Measurements from ENCODE around the gene FEM1A. TPM values are rescaled to one million over a fixed set of nuclear protein-coding genes. Genes with fewer than 3 reads are reported as not detected.
"Not testable (repeated sequence)": the region's sequence is repeated elsewhere in the genome, so short reads cannot be mapped to it uniquely, and the experiment has no call there.

Gene FEM1A
- total and polyA plus RNA-seq, 5 donors from 2014 or later = 2.2 to 11.9 (median 2.9) TPM

DNA sequence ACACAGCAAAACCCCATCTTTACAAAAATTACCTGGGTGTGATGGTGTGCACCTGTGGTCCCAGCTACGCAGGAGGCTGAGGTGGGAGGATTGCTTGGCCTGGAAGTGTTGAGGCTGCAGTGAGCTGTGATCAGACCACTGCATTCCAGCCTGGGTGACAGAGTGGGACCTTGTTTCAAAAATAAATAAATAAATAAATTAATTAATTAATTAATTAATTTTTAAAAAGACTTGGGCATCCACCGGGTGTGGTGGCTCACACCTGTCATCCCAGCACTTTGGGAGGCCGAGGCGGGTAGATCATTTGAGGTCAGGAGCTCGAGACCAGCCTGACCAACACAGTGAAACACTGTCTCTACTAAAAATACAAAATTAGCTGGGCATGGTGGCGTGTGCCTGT lies 13.6 kb downstream of the FEM1A start:
- not testable (repeated sequence) for H3K4me1 ChIP-seq (ENCODE audit: control insufficient read depth, insufficient read depth, low read length, poor library complexity, severe bottlenecking); ATAC-seq (ENCODE audit: low read depth in 2 of 2); H3K9me3 Mint-ChIP-seq

DNA sequence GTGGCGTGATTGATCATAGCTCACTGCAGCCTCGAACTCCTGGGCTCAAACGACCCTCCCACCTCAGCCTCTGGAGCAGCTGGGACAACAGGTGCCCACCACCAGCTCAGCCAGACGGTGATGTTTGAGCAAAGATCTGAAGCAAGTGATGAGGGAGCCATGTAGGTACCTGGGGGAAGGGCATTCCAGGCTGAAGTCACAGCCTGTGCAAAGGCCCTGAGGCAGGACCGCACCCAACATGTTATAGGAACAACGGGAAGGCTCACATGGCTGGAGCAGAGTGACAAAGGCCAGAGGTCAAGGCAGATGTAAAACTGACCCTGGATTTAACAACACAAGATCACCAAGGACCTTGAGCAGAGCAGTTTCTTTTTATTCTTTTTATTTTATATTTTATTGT lies 14.8 kb downstream of the FEM1A start:
- no peaks in the 10 kb centered on the region for H3K9me3 ChIP-seq (ENCODE audit: control insufficient read depth in 2 of 2, low read length in 2 of 2)
- no peaks in the 10 kb centered on the region for H3K27me3 Mint-ChIP-seq
- peaks cover 0 to 10% (median 0%) of the 10 kb centered on the region in 4 donors for H3K4me1 Mint-ChIP-seq
- no peak overlapping the region for H3K27ac ChIP-seq (ENCODE audit: insufficient read depth, low read length, poor library complexity, severe bottlenecking)
- peak overlapping the region in 2 of 3 donors; percentile 28 to 55 for H3K27ac Mint-ChIP-seq
- H3K27me3 ChIP-seq (ENCODE audit: control insufficient read depth, insufficient read depth, low read length) = no peaks in the 10 kb centered on the region
- H3K4me3 ChIP-seq (ENCODE audit: low read depth, low read length) = no peak overlapping the region
- peaks cover 5% of the 10 kb centered on the region for H3K4me1 ChIP-seq (ENCODE audit: control insufficient read depth, insufficient read depth, low read length, poor library complexity, severe bottlenecking)
- no peak overlapping the region for H3K4me3 Mint-ChIP-seq
- DNase-seq (no peak), ATAC-seq (ENCODE audit: low read depth in 2 of 2) (no peak)
- H3K36me3 ChIP-seq (ENCODE audit: control insufficient read depth, insufficient read depth, low read length) = no peaks in the 10 kb centered on the region
- no peaks in the 10 kb centered on the region for H3K36me3 Mint-ChIP-seq
- no peaks in the 10 kb centered on the region for H3K9me3 Mint-ChIP-seq

More for the DNA sequence above, 13.6 kb downstream of the FEM1A start:
- H3K27ac Mint-ChIP-seq; H3K27me3 Mint-ChIP-seq; H3K36me3 Mint-ChIP-seq; H3K36me3 ChIP-seq (ENCODE audit: control insufficient read depth, insufficient read depth, low read length); H3K4me3 ChIP-seq (ENCODE audit: low read depth, low read length); H3K27ac ChIP-seq (ENCODE audit: insufficient read depth, low read length, poor library complexity, severe bottlenecking); DNase-seq; H3K4me3 Mint-ChIP-seq; H3K4me1 Mint-ChIP-seq; H3K9me3 ChIP-seq (ENCODE audit: control insufficient read depth in 2 of 2, low read length in 2 of 2); H3K27me3 ChIP-seq (ENCODE audit: control insufficient read depth, insufficient read depth, low read length): not testable (repeated sequence)

DNA sequence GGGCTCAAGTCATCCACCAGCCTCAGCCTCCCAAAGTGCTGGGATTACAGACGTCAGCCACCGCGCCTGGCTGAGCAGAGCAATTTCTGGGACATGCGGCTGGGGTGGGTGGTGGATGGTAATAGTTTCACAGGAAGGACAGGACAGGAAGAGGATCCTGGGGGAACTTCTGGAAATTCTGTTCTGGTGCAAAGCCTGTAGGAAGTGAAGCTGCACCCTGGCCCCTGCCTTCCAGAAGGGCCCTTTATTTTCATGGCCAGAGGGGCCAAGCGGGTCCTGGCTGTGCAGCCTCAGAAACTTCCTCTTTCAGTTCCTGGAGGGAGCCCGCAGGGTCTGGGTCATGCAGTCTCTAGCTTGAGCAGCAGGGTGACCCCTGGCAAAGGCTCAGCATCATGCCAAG lies 15.7 kb downstream of the FEM1A start:
- Histone ChIP-seq H3K4me1 (ENCODE audit: control insufficient read depth, insufficient read depth, low read length, poor library complexity, severe bottlenecking) (peaks cover 5% of the 10 kb centered on the region), H3K9me3 (ENCODE audit: control insufficient read depth in 2 of 2, low read length in 2 of 2) (no peaks in the 10 kb centered on the region), H3K4me3 (ENCODE audit: low read depth, low read length) (no peak overlapping the region), H3K27ac (ENCODE audit: insufficient read depth, low read length, poor library complexity, severe bottlenecking) (no peak overlapping the region), H3K36me3 (ENCODE audit: control insufficient read depth, insufficient read depth, low read length) (no peaks in the 10 kb centered on the region), H3K27me3 (ENCODE audit: control insufficient read depth, insufficient read depth, low read length) (no peaks in the 10 kb centered on the region)
- DNase-seq = no peak
- no peaks in the 10 kb centered on the region for H3K36me3 Mint-ChIP-seq
- H3K4me3 Mint-ChIP-seq = no peak overlapping the region
- no peaks in the 10 kb centered on the region for H3K27me3 Mint-ChIP-seq
- no peak for ATAC-seq (ENCODE audit: low read depth in 2 of 2)
- peaks cover 0 to 14% (median 1%) of the 10 kb centered on the region in 4 donors for H3K4me1 Mint-ChIP-seq
- no peaks in the 10 kb centered on the region for H3K9me3 Mint-ChIP-seq
- no peak overlapping the region for H3K27ac Mint-ChIP-seq

DNA sequence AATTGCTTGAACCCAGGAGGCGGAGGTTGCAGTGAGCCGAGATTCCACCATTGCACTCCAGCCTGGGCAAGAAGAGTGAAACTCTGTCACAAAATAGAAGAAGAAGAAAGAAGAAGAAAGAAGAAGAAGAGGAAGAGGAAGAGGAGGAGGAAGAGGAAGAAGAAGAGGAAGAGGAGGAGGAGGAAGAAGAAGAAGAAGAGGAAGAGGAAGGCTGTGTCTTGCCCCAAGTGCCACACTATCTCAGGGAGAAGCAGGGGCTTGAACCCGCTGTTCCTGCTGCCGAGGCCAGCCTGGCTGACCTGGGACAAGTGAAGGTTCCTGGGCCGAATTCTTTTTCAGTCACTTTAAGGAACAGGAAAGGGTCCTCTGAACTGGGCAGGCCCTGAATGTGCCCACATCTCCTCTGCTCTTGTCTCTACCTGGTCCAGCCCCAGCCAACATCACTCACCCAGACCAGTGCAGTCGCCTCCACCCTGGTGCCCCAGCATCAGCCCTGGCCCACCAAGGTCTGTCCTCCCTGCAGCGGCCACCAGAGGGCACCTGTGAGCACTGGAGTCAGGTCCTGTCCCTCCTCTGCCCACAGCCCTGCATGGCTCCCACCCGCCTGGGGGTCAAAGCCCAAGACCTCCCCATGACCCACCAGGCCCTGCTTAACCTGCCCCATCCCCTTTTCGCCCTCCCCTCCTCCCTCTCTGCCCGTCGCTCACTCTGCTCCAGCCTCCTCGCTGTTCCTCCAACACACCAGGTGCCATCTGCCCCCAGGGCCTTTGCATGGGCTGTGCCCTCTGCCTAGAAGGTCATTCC lies 20.0 kb downstream of the FEM1A start:
- H3K4me1 ChIP-seq (ENCODE audit: control insufficient read depth, insufficient read depth, low read length, poor library complexity, severe bottlenecking) = peaks cover 7% of the 10 kb centered on the region
- Mint-ChIP-seq H3K4me3 (no peak overlapping the region), H3K4me1 (peaks cover 0 to 27% (median 7%) of the 10 kb centered on the region in 4 donors), H3K36me3 (no peaks in the 10 kb centered on the region), H3K27ac (peak overlapping the region in 1 of 3 donors; percentile 75), H3K9me3 (no peaks in the 10 kb centered on the region), H3K27me3 (peaks cover 5% of the 10 kb centered on the region)
- peak; percentile 65 for ATAC-seq (ENCODE audit: low read depth in 2 of 2)
- no peaks in the 10 kb centered on the region for H3K36me3 ChIP-seq (ENCODE audit: control insufficient read depth, insufficient read depth, low read length)
- no peaks in the 10 kb centered on the region for H3K9me3 ChIP-seq (ENCODE audit: control insufficient read depth in 2 of 2, low read length in 2 of 2)
- no peaks in the 10 kb centered on the region for H3K27me3 ChIP-seq (ENCODE audit: control insufficient read depth, insufficient read depth, low read length)
- peak; percentile 75 to 80 (median 77) for DNase-seq
- no peak overlapping the region for H3K27ac ChIP-seq (ENCODE audit: insufficient read depth, low read length, poor library complexity, severe bottlenecking)
- no peak overlapping the region for H3K4me3 ChIP-seq (ENCODE audit: low read depth, low read length)

DNA sequence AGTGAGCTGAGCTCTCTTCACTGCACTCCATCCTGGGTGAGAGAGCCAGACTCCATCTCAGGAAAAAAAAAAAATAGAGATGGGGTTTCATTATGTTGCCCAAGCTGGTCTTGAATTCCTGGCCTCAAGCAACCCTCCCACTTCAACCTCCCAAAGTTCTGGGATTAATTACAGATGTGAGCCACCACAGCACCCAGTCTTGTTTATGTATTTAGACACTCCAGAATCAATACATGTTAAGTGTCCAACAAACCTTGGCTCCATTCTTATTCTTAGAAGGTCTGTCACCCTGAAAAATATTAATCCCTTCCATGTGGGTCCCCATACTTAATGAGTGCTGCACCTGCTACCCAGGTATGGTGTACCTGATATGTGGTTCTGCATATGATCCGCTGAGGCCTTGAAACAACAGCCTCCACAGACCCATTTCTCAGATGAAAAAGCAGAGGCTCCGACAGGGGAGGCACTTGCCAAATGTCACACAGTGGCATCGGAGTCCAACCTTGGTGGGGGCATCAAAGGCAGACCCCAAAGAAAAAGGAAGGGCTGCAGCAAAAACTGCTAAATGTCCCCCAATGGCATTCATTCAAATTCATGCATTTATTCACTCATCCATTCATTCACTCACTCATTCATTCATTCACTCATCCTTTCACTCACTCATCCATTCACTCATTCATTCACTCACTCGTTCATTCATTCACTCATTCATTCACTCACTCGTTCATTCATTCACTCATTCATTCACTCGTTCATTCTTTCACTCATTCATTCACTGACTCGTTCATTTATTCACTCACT lies 23.3 kb downstream of the FEM1A start:
- Mint-ChIP-seq H3K36me3 (peaks cover 11% of the 10 kb centered on the region), H3K4me1 (peaks cover 0 to 29% (median 7%) of the 10 kb centered on the region in 4 donors), H3K27ac (peak overlapping the region; percentile 38 to 90 (median 73)), H3K9me3 (no peaks in the 10 kb centered on the region), H3K27me3 (peaks cover 5% of the 10 kb centered on the region), H3K4me3 (peak overlapping the region in 2 of 4 donors; percentile 55 to 85)
- DNase-seq (no peak), ATAC-seq (ENCODE audit: low read depth in 2 of 2) (no peak)
- Histone ChIP-seq H3K27me3 (ENCODE audit: control insufficient read depth, insufficient read depth, low read length) (no peaks in the 10 kb centered on the region), H3K9me3 (ENCODE audit: control insufficient read depth in 2 of 2, low read length in 2 of 2) (no peaks in the 10 kb centered on the region), H3K36me3 (ENCODE audit: control insufficient read depth, insufficient read depth, low read length) (peaks cover 12% of the 10 kb centered on the region), H3K4me3 (ENCODE audit: low read depth, low read length) (peak overlapping the region; percentile 49), H3K27ac (ENCODE audit: insufficient read depth, low read length, poor library complexity, severe bottlenecking) (no peak overlapping the region), H3K4me1 (ENCODE audit: control insufficient read depth, insufficient read depth, low read length, poor library complexity, severe bottlenecking) (peaks cover 7% of the 10 kb centered on the region)

DNA sequence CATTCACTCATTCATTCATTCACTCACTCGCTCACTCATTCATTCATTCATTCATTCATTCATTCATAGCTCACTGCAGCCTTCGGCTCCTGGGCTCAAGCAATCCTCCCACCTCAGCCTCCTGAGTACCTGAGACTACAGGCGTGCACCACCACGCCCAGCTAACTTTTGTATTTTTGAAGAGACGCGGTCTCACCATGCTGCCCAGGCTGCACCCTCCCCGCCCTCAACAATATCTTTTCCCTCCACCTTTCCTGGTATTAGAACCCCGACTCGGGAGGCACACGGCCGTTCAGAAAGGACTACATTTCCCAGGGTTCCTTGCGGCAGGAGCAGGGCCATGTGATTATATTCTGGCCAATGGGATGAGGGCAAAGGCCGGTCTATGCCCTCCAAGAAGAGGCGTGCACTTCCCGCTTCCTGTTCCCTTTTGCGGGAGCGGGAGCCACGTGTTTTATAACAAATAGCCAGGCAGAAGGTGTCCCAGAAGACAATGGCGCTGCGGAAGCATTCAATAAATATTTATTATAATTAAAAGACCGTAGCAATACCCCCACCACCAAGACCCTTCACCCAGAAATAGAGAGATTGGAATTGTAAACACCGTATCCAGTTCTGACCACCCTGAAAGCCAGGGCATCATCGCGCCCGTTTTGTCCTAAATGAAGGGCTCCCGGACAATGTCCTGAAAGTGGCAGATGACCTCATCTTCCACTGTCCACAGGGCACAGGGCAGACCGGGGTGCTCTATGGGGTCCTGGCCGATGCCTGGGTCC lies 24.1 kb downstream of the FEM1A start:
- peak overlapping the region; percentile 63 for H3K27ac ChIP-seq (ENCODE audit: insufficient read depth, low read length, poor library complexity, severe bottlenecking)
- Mint-ChIP-seq H3K27ac (peak overlapping the region; percentile 38 to 90 (median 73)), H3K9me3 (no peaks in the 10 kb centered on the region), H3K36me3 (peaks cover 11% of the 10 kb centered on the region), H3K4me1 (peaks cover 0 to 29% (median 7%) of the 10 kb centered on the region in 4 donors), H3K27me3 (peaks cover 5% of the 10 kb centered on the region), H3K4me3 (peak overlapping the region; percentile 10 to 85 (median 69))
- H3K4me1 ChIP-seq (ENCODE audit: control insufficient read depth, insufficient read depth, low read length, poor library complexity, severe bottlenecking) = peaks cover 7% of the 10 kb centered on the region
- ATAC-seq (ENCODE audit: low read depth in 2 of 2) (peak; percentile 82 to 89), DNase-seq (peak; percentile 68 to 84 (median 73))
- no peaks in the 10 kb centered on the region for H3K9me3 ChIP-seq (ENCODE audit: control insufficient read depth in 2 of 2, low read length in 2 of 2)
- no peaks in the 10 kb centered on the region for H3K27me3 ChIP-seq (ENCODE audit: control insufficient read depth, insufficient read depth, low read length)
- peak overlapping the region; percentile 49 for H3K4me3 ChIP-seq (ENCODE audit: low read depth, low read length)
- peaks cover 12% of the 10 kb centered on the region for H3K36me3 ChIP-seq (ENCODE audit: control insufficient read depth, insufficient read depth, low read length)

DNA sequence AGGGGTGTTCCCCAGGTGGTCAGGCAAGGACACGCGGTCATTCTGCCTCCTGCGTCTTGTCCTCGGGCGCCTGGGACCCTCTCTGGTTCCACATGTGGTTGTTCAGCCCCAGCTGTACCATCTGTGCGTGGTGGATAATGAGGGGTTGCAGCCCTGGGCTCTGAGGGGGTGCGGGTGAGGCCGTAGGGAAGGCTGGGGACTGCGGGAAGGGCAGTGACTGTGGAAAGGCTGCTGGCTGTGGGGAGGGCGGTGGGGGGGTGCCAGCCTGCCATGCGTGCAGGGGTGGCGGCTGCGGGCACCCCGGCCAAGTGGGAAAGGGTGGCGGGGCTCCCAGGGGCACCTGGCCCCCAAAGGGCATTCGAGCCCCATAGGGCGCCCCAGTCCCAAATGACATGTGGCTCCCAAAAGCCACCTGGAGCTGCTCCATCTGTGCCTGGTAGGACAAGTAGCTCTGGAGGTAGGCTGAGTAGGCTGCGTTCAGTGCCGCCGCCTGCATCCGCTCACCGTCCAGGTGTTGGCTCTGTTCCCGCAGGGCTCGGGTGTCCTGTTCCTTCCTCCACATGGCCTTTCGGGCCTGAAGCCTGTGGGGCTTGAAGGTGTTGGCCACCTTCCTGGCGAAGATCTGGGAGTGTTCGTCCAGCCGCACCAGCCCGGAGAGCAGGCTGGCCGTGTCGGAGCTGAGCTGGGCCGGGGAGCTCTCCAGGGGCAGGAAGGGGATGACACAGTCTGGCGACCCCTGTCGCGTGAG lies 24.8 kb downstream of the FEM1A start:
- Mint-ChIP-seq H3K4me1 (peaks cover 0 to 26% (median 8%) of the 10 kb centered on the region in 4 donors), H3K36me3 (peaks cover 13% of the 10 kb centered on the region), H3K9me3 (no peaks in the 10 kb centered on the region), H3K27ac (no peak overlapping the region), H3K4me3 (no peak overlapping the region), H3K27me3 (peaks cover 5% of the 10 kb centered on the region)
- ATAC-seq (ENCODE audit: low read depth in 2 of 2) = no peak
- Histone ChIP-seq H3K36me3 (ENCODE audit: control insufficient read depth, insufficient read depth, low read length) (peaks cover 12% of the 10 kb centered on the region), H3K27me3 (ENCODE audit: control insufficient read depth, insufficient read depth, low read length) (no peaks in the 10 kb centered on the region), H3K9me3 (ENCODE audit: control insufficient read depth in 2 of 2, low read length in 2 of 2) (no peaks in the 10 kb centered on the region), H3K27ac (ENCODE audit: insufficient read depth, low read length, poor library complexity, severe bottlenecking) (peak overlapping the region; percentile 63), H3K4me3 (ENCODE audit: low read depth, low read length) (no peak overlapping the region), H3K4me1 (ENCODE audit: control insufficient read depth, insufficient read depth, low read length, poor library complexity, severe bottlenecking) (peaks cover 7% of the 10 kb centered on the region)
- DNase-seq = no peak

All from CD4-positive, CD25-positive, alpha-beta regulatory T cell (primary cell).